DMS153 (cell line): ENCODE data around the gene DDX5.

ENCODE experiments used
- DNase-seq: peaks from one replicate; lab custom pipeline; 2025; lab: John Stamatoyannopoulos, UW

DDX5 gene

GRCh38 chr17:64506201-64506575, at the start of gene DDX5:
DDX5 (minus strand) TSS chr17:64506289; CDS start chr17:64506119, 170 bp downstream.
- DNase-seq = peak; percentile 95

GRCh38 chr17:64555281-64555680, 49.2 kb upstream of the DDX5 start:
- DNase-seq = no peak

- no peak for DNase-seq
Observed at GRCh38 chr17:64554028-64554637, 48.0 kb upstream of the DDX5 start.

- no peak for DNase-seq
Observed at GRCh38 chr17:64551461-64551860, 45.4 kb upstream of the DDX5 start.

GRCh38 chr17:64547319-64547718, 41.2 kb upstream of the DDX5 start:
- no peak for DNase-seq

GRCh38 chr17:64546716-64547115, 40.6 kb upstream of the DDX5 start:
- DNase-seq = no peak

DNA sequence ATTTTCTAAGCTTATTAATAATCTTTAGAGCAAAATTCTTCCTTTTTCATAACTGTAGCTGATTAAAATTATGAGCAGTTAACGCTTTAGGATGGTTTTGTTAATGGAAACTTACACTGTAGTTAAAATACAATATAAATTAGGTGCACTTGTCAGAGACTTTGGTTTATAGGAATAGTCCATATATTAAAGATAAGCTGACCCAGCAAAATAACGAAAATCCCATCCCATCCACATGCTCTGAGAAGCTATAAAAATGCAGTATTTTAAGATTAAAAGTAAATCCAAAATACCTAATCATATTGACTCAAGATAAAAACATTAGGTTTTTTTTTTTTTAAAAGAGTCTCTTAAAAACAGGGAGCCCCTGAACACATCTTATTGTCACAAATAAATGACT, 38.7 kb upstream of the DDX5 start:
- no peak for DNase-seq

DNA sequence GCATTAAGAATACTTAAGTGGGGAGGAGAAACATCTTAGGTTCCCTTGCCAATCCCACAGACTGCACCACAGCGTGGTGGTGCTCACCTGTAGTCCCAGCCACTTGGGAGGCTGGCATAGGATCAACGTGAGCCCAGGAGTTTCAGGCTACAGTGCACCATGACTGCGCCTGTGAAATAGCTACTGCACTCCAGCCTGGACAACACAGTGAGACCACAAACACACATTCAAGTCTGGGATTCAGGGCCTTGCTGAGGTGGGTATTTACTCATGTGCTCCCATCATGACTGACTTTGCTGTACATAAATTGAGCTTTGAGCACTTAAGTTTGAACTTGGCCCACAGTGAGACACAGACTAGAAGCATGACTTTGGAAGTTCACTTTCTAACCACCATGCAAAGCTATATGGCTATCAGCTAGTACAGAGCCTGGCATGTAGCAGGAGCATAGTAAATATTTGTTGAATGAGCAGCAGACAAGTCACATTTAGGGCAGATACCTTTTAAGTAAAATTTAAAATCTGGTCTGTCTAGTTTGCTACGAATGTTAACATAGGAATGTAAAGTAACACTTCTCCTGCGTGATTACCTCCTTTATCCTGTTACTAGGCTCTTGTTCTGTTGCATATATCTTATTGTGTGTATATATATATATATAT, 34.2 kb upstream of the DDX5 start:
- no peak for DNase-seq

DNA sequence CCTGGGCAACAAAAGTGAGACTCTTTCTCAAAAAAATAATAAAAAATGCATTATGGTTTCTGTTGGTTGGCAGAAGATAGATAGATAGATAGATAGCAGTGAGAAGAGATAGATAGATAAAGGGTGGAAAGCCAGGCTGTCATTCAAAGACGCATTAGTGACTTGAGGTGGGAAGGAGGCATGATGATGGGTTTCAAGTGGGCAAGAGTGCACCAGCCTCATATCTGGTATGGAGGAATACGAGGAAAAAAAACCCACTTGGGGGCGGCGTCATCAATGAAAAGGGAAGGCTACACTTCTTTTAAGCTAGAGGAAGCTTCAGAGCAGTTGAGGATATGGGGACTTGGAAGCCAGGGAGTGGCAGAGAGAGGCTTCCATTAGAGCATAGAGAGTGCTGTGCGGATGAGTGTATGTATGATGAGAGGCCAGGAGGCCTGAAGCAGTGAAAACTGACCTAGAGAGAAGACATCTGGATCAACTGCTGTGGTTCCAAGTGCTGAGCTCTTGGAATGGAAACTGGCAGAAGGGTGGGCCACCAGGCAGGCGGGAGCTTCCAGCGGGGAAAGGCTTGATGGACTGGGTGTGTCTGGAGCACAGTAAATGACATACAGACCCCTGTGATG, 32.5 kb upstream of the DDX5 start:
- DNase-seq = no peak

DNA sequence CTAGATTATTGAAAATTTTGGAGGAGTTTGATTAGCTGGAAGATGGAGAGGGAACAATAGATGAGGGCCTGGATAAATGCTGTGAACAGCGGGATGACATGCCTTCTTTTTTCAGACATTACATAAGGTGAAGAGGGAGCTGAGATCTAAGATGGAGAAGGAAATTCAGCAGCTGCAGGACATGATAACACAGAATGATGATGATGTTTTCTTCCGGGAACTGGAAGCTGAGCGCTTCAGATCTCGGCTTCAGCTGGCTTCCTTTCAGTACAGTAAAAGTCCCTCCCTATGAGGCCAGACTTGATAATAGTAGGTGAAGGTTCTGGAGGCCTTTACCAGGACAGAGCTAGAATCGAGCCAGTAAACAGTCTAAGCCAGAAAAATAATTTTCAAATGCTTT, 31.4 kb upstream of the DDX5 start:
- no peak for DNase-seq

- DNase-seq = no peak
Observed at GRCh38 chr17:64536913-64537312, 30.8 kb upstream of the DDX5 start.

GRCh38 chr17:64535357-64535756, 29.3 kb upstream of the DDX5 start:
- no peak for DNase-seq

DNA sequence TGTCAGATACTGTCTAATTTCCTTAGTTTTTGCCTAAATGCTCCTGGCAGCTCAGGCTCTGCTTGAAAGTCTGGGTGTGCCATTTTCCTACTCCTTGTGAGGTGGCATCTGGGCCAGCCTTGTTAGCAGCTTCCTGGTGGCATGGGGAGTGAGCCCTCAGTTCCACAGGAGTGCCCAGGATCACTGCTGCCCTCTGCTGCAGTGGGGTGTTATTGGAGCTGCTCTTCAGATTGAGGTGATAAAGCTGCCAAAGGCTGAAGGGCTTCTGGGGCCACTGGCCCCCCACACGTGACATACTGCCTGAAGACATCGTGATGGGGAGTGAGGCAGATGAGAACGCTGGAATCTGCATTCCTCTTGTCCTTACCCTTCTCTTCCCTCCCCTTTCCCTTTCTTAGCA, 28.1 kb upstream of the DDX5 start:
- no peak for DNase-seq

DNA sequence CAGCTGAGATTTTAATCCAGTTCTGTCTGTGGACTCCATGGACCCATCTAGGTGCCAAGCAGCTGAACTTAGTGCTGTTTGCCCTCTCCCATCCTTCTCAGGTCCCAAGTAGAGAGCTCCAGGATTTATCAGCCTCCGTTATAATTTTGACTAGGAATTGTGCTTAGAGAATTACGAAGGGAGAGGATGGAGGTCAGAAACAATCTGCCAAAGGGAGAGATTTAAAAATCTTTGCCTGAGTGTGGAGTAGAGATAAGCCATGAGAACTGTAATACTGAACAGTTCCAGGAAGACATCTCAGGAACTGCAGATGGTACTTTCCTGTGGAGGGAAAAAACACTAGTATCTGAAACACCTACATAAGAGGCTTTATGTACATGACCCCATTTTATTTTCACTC, 27.7 kb upstream of the DDX5 start:
- DNase-seq = no peak

DNA sequence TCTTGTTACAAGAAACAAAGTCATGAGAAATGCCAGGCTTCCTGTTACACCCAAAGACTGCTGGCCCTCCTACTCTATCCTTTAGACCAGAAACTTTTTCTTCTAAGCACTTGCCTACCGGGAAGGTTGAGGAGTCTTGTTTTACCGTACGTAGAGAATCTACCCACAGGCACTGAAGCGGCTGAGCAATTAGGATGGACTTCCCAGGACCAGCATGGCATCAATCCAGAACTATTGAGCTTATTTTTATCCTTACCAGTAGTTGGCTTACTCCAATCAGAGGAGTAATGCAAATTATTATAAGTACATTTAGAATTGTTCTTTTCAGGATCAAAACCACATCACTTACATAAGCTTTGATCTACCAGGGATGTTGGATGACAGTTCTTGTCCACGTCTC, 26.3 kb upstream of the DDX5 start:
- no peak for DNase-seq

DNA sequence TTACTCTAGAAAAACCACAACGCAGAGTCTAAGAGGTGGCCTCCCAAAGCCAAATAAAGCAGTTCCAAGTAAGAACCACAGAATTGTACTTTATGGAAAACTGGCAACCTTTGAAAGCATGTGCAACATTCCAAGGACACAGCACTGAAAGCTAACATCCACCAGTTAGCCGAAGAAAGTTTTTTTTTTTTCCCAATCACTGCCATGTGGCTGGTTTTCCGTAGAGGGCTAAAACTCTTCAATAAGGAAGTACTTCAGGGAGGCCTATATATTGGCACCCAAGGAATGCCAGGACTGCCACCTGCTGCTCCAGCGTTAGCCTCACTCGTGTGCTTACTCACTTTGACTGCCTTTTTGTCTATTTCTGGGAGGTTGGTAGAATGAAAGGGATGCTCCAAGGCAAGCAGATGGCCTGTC, 25.9 kb upstream of the DDX5 start:
- DNase-seq = no peak

GRCh38 chr17:64529221-64529620, 23.1 kb upstream of the DDX5 start:
- DNase-seq = no peak

- DNase-seq = no peak
Observed at GRCh38 chr17:64527914-64528313, 21.8 kb upstream of the DDX5 start.

GRCh38 chr17:64520359-64520758, 14.3 kb upstream of the DDX5 start:
- no peak for DNase-seq

- DNase-seq = no peak
Observed at GRCh38 chr17:64519601-64520000, 13.5 kb upstream of the DDX5 start.

GRCh38 chr17:64515829-64516228, 9.7 kb upstream of the DDX5 start:
- no peak for DNase-seq

GRCh38 chr17:64515419-64515818, 9.3 kb upstream of the DDX5 start:
- DNase-seq = no peak

GRCh38 chr17:64509179-64509578, 3.1 kb upstream of the DDX5 start:
- no peak for DNase-seq

- DNase-seq = no peak
Observed at GRCh38 chr17:64508683-64509082, 2.6 kb upstream of the DDX5 start.
